Ishikawa (cell line): ENCODE results near the gene FLII.

Experiments
- CEBPB ChIP-seq: IDR thresholded peaks from 2 replicates; pipeline ENCODE4 v1.6.1; 2012
- CREB1 ChIP-seq: IDR thresholded peaks from 2 replicates; pipeline ENCODE4 v1.6.1; 2012; ENCODE audit warnings: low read depth
- EGR1 ChIP-seq: IDR thresholded peaks from 2 replicates; pipeline ENCODE4 v1.6.1; 2012
- EP300 ChIP-seq: IDR thresholded peaks from 2 replicates; pipeline ENCODE4 v1.6.1; 2012; ENCODE audit warnings: borderline replicate concordance
- FOXM1 ChIP-seq: IDR thresholded peaks from 2 replicates; pipeline ENCODE4 v1.6.1; 2012; ENCODE audit warnings: low read depth, borderline replicate concordance
- MAX ChIP-seq: IDR thresholded peaks from 2 replicates; pipeline ENCODE4 v1.6.1; 2012
- NFIC ChIP-seq: IDR thresholded peaks from 2 replicates; pipeline ENCODE4 v1.6.1; 2012
- RAD21 ChIP-seq: IDR thresholded peaks from 2 replicates; pipeline ENCODE4 v1.6.1; 2012; ENCODE audit warnings: low read depth
- TAF1 ChIP-seq: IDR thresholded peaks from 2 replicates; pipeline ENCODE4 v1.6.1; 2012; ENCODE audit warnings: low read depth, mild to moderate bottlenecking
- TCF12 ChIP-seq: IDR thresholded peaks from 2 replicates; pipeline ENCODE4 v1.6.1; 2012; ENCODE audit warnings: low read depth
- TEAD4 ChIP-seq: IDR thresholded peaks from 2 replicates; pipeline ENCODE4 v1.6.1; 2012
- USF1 ChIP-seq: IDR thresholded peaks from 2 replicates; pipeline ENCODE4 v1.6.1; 2012
- YY1 ChIP-seq: IDR thresholded peaks from 2 replicates; pipeline ENCODE4 v1.6.1; 2012; ENCODE audit warnings: low read depth
- ZBTB7A ChIP-seq: IDR thresholded peaks from 2 replicates; pipeline ENCODE4 v1.6.1; 2012; ENCODE audit warnings: low read depth
- TF ChIP-seq, protein P1 (sequence below): IDR thresholded peaks from 2 replicates; pipeline ENCODE4 v1.6.1; 2012; ENCODE audit warnings: low read depth, mild to moderate bottlenecking

The FLII gene

GRCh38 chr17:18205861-18206260 lies 52.7 kb downstream of the FLII start:
- TF ChIP-seq EGR1 (no peak), MAX (no peak), RAD21 (no peak), TEAD4 (no peak), YY1 (no peak), TCF12 (no peak), ZBTB7A (no peak), USF1 (no peak), TAF1 (no peak), FOXM1 (no peak), NFIC (no peak), CREB1 (no peak), EP300 (no peak), CEBPB (no peak)
- TF ChIP-seq, protein P1, sequence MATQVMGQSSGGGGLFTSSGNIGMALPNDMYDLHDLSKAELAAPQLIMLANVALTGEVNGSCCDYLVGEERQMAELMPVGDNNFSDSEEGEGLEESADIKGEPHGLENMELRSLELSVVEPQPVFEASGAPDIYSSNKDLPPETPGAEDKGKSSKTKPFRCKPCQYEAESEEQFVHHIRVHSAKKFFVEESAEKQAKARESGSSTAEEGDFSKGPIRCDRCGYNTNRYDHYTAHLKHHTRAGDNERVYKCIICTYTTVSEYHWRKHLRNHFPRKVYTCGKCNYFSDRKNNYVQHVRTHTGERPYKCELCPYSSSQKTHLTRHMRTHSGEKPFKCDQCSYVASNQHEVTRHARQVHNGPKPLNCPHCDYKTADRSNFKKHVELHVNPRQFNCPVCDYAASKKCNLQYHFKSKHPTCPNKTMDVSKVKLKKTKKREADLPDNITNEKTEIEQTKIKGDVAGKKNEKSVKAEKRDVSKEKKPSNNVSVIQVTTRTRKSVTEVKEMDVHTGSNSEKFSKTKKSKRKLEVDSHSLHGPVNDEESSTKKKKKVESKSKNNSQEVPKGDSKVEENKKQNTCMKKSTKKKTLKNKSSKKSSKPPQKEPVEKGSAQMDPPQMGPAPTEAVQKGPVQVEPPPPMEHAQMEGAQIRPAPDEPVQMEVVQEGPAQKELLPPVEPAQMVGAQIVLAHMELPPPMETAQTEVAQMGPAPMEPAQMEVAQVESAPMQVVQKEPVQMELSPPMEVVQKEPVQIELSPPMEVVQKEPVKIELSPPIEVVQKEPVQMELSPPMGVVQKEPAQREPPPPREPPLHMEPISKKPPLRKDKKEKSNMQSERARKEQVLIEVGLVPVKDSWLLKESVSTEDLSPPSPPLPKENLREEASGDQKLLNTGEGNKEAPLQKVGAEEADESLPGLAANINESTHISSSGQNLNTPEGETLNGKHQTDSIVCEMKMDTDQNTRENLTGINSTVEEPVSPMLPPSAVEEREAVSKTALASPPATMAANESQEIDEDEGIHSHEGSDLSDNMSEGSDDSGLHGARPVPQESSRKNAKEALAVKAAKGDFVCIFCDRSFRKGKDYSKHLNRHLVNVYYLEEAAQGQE: no peak

- TF ChIP-seq RAD21: no peak
- peak; percentile 58 for TF ChIP-seq USF1
- TF ChIP-seq TCF12: no peak
- TF ChIP-seq, protein P1: no peak
Observed at GRCh38 chr17:18203308-18203707, 55.2 kb downstream of the FLII start.

DNA sequence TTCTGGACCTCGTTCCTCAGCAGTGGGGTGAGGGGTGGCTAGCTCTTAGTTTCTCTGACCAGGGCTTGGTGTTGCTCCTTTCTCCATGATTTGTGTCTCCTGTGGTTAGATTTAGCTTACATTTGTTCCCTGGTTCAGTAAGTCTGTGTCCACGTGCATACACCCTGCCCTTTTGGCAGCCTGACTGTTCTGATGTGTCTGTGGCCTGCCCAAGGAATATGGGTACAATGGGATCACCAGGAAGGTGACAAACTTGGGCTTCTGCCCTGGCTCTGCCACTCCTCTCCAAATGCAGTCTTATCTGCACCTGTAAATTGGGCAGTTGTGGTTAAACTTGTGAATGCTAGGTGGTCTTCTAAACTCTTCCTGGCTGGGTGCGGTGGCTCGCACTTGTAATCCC lies 57.4 kb downstream of the FLII start:
- TF ChIP-seq YY1 (no peak), CEBPB (no peak), TEAD4 (no peak), RAD21 (no peak), FOXM1 (no peak), CREB1 (no peak), EGR1 (no peak), USF1 (no peak), ZBTB7A (no peak), NFIC (no peak), MAX (no peak), TCF12 (no peak), TAF1 (no peak), EP300 (no peak)
- TF ChIP-seq, protein P1: no peak

DNA sequence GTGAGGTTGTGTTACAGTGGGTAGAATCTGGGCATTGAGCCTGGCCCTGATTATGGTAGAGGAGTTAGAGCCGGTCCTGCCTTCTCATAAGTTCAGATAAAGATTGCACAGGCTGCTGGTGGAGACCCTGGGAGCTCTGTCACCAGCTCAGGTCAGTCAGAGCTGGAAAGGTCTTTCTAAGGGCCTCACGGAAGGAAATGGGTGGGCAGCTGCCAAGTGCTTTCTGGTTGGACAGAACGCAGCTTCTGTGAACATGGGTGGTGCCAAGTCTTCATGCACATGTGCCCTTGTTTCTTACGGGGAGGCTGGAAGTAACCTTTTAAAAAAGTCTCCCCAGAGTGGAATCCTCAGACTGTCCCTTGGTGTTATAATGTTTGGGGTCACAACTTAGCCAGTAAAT lies 60.0 kb downstream of the FLII start:
- no peak for TF ChIP-seq TCF12
- no peak for TF ChIP-seq EGR1
- TF ChIP-seq RAD21: no peak
- TF ChIP-seq USF1: no peak
- no peak for TF ChIP-seq CEBPB
- no peak for TF ChIP-seq YY1
- no peak for TF ChIP-seq MAX
- no peak for TF ChIP-seq NFIC
- no peak for TF ChIP-seq CREB1
- no peak for TF ChIP-seq TAF1
- TF ChIP-seq ZBTB7A: no peak
- TF ChIP-seq, protein P1: no peak
- TF ChIP-seq FOXM1: no peak
- no peak for TF ChIP-seq EP300
- no peak for TF ChIP-seq TEAD4
